T follicular helper cell (primary cell): ENCODE data around the gene UST.

ENCODE experiments used
- DNase-seq: peaks from one replicate; pipeline ENCODE4 v3.0.0-alpha.2; 2020; ENCODE audit warnings: low read depth

The UST gene

DNA sequence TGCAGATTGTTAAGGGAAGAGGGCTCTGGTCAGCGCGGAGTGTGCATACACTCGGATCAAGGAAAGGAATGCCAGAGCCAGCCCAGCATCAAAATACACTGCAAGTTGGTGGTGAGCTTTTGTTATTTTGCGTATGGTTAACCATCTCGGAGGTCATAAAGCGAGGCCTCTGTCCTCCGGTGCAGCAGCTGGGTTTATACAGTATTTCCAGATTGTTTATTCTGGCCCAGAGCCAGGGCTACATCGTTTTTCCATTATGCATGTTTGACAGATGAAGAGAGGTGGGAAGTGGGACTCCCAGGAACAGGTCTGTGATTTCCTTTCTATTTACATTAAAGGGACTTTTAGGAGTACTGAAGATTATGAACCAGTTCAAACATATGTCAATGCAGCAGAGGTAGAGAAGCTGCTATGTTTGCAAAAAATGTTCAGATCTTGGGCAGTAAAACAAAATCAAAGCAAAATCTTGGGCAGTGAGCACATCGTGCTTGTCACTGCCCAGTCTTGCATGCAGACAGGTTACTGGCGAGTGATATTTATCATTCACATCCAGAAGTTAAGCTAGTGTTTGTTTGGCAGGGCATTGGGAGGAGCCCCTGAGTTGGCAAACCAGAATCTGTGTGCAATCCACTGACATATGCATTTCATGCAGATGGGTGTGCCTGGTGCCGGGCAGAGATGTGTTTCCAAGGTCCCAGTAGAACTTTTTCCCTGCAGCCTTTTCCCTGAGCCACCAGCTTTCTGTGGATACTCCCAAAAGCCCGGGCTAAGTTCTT lies 314.3 kb downstream of the UST start:
- DNase-seq, result no peak

GRCh38 chr6:149061930-149062329 lies 315.1 kb downstream of the UST start:
- no peak for DNase-seq

DNA sequence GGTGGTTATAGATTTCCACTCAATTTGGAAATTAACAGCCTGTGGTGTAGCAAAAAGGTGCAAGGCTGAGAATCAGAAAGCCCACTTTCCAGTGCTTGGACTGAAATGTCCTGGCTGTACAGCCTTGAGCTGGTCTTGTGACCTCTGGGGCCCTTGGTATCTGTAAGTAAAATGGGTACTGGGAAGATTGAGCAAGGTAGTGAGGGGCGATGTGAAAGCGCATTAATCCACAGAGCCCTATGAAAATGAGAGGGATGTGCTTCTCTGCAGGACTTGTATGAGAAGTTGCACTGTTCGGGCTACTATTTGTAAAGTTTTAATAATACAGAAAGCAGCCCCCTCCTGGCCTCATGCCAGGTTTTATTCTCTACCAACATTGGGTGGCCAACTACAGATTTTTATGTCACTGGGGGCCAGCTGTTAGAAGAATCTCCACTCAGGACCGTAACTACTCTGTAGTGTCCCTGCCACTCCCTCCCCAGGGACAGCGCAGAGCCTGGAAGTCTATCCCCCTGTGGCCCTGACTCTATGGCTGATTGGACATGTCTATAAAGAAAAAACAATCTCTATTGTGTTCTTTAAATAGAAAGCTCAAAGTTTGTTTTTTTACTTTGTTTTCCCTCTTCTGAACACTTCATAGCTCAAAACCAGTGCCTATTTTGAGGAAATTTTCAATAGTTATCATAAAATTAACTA lies 316.0 kb downstream of the UST start:
- no peak for DNase-seq

DNA sequence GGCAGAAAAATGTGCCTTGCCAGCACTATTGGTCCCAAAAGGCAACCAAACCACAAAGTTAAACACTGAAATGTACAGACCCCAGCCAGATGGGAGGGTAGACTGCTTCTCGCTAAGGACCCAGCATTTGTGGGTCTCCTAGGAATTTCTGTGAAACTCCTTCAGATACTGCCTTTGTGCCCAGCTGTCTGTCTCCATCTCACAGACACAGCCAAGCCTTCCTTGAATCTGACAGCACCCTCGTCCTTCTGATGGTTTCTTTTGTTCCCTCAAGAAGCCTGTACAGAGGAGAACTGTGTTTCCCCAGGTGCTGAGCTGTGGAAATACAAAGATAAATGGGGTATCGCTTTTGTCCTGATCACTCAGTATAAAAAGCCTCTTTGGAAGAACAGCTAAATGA lies 316.6 kb downstream of the UST start:
- no peak for DNase-seq

DNA sequence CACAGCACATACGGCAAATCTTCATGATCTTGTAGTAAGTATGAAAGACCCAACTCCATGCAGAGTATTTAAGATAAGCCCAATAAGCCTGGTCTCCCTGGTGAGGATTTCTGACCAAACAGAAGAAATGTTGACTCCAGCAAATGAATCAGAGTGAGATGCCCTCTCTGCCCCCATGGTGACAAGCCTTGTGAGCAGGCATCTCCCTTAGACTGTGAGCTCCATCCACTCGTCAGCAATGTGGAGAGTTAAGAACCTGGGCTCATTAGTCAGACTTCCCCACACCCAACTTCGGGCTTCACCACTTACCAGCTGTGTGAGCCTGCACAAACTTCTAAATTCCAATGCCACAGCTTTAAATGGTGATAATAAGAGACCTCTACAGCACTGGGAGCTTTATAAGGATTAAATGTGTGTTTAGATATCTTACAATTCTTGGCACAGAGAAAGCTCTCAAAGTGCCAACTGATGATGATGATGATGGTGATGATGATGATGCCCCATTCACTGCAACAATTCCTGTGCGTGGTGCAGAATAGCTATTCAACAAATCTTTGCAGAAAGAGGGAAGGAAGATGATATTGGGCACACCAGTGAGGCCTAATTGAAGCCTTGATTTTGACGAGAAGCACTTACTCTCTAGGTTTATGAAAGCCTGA lies 317.3 kb downstream of the UST start:
- DNase-seq, result no peak

- no peak for DNase-seq
These were observed 317.8 kb downstream of the UST start for GRCh38 chr6:149064660-149065015.

GRCh38 chr6:149065121-149065520 lies 318.3 kb downstream of the UST start:
- no peak for DNase-seq

GRCh38 chr6:149065658-149066556 lies 319.1 kb downstream of the UST start:
- peak; percentile 42 for DNase-seq

- DNase-seq, result no peak
These were observed 325.2 kb downstream of the UST start for GRCh38 chr6:149071997-149072396.

DNA sequence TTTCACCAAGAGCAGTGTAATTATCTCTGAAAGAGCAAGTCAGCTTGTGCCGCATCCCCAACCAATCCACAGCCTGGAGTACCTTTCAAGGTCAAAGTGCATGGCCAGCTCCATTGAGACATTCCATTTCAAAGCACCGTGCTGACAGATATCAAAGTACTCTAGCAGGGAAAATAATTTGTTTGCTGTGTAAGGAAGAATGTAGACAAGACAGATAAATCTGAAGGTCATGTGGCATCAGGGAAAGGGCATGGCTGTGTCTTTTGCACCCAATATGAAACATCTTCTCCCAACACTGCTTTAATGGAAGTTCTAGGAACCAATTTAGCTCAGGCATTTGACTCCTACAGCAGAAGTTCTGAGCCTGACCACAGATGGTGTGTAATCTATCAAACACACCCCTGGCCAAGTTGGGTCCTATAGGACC lies 328.0 kb downstream of the UST start:
- no peak for DNase-seq

DNA sequence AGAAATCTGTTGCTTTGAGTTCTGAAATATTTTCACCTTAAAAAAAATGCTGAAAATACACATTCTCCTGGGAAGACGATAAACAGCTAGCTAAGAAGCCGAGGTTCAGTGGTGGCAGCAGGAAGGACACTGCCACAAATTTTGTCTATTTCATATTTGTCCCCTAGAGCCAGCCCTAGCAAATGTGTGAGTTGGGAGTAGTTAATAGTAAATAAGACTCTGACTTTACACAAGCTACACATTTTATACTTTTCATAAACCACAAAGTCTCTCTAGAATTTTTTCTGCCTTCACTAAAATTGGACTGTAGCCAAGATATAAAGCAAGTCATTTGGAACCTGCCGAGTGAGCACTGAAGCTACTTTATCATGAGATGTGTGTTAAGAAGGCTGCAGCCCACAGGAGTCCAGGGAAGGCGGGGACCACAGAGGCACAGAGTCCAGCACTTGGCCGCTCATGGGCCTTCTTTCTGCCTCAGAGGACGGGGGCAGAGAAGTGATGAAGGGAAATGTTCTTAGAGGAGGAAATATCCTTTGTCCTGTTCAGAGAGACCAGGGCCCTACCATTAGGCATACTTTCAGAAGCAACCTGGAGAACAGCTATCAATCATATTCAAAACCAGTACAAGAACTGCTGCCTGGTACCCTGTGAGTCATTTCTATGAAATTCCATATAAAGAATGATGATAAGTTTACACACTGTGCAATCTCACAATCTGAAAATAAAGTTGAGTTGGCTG lies 329.0 kb downstream of the UST start:
- DNase-seq, result no peak

DNA sequence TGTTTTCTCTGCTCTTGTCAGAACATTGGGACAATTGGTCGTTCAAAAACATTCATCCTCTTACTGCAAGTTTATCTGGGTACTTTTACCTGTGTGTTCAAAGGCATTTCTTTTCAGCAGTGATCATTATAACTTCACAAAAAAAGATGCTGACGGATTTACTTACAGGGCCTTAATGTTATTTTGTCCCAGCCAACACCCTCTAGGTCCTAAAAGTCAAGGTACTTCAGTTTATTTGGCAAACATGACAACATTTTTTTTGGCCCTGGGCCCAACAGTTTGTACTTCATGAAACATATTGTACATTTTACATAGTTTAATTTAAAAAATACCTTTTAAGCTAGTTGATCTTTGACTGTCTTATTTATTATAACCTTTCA lies 329.5 kb downstream of the UST start:
- DNase-seq, result no peak

DNA sequence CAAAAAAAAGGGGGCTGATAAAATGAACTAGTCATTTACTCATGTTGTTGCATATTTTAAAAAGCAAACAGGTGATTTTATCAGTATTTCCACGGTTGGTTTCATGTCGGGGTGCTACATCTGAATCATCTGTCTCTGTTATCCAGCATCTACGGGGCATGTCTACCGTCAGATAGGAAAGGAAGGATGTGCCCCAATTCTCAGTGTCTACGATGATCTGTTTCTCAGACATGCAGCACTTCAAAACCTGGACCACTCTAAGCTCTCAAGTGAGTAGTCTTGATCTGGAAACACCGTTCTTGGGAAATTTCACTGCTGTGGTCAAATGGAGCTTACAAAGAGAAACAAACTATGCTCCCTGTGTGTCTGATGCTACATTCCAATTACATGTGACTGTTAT lies 330.4 kb downstream of the UST start:
- no peak for DNase-seq

DNA sequence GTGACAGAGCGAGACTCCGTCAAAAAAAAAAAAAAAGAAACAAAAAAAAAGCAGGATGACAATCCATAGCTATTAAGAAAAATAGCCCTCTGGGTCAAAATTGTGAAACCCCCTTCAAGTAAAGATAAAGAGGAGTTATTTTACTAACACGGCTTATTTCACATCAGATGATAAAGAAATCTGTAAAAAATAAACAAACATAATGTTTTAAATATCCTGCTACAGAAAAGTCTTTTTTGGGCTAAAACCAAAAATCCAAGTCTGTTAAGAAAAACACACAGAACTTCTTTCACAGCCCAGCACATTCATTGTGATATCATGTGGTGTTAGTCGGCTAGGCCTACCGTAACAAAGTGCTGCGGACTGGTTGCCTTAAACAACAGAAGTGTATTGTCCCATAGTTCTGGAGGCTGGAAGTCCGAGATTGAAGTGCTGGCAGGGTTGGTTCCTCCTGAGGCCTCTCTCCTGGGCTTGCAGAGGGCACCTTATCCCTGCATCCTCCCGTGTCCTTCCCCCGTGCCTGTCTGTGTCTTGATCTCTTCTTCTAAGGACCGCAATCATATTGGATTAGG lies 331.5 kb downstream of the UST start:
- no peak for DNase-seq

DNA sequence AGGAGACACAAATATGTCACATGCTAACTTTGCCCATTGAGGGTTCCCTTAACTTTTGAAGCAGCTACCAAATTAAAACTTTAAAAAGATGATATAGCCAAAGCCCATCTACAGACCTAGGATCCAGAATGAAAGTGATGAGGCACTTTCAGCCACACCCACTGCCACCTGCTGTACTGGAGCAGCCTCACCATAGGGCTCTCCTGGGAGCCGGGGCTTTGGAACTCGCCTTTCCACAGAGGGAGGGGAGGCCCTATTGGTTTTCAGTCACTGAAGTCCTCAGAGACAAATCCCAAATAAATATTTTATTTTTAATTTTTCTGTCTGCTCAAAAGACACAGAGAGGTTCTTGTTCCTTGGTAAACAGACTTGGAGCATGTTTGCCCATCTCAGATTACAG lies 332.6 kb downstream of the UST start:
- DNase-seq, result no peak

- no peak for DNase-seq
These were observed 333.2 kb downstream of the UST start for GRCh38 chr6:149079911-149080491.

- DNase-seq, result no peak
These were observed 333.7 kb downstream of the UST start for GRCh38 chr6:149080511-149080910.

DNA sequence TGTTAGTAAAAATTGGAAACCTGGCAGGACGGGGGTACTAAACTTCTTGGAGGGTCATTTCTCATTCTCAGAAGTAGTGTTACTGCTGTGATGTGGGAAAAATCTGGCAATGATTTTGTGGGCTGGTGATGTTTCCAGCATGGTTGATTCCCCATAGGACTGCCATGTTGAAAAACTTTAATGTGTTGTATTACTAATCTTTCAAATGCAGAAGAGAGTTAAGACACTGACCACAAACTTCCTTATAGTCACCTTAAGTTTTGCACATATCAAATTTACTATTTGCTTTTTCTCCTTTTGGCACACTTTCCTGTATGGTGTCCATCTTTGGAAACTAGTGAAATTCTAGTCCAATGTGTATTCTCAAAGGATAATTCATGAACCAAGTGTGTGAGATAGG lies 334.5 kb downstream of the UST start:
- DNase-seq, result no peak

DNA sequence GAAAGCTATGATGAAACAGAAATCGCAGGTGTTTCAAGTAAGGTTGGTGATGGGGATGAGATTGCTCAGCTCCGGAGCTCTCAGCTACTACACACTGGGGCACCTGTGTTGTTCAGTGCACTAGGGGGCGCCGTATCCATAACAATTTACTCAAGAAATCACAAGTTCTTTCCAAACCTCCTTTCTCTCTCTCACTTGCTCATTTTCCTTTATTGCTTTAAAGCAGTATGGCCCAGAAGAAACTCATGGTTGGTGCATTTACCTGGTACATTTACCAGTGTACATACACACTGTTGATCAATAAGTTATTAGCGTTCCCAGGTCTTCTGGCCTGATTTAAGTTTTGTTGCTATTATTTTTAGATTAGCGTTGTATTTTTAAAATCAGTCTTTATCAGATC lies 335.5 kb downstream of the UST start:
- peak; percentile 76 for DNase-seq

GRCh38 chr6:149084026-149084425 lies 337.2 kb downstream of the UST start:
- no peak for DNase-seq
